Fibroblast of lung (primary cell): ENCODE results near the gene ROBO4.

Source experiments
- CTCF ChIP-seq, 2 donors: IDR thresholded peaks in 1 of 2; conservative IDR thresholded peaks in 1 of 2; 1 replicate in 1 of 2; 2 replicates in 1 of 2; pipeline ENCODE4 v1.5.1; 2011 to 2012; ENCODE audit warnings: low read length in 2 of 2, control low read depth in 1 of 2, inconsistent platforms in 1 of 2, low read depth in 1 of 2, mild to moderate bottlenecking in 1 of 2
- EZH2 ChIP-seq: IDR thresholded peaks from 2 replicates; pipeline ENCODE4 v1.5.1; 2012; ENCODE audit warnings: low read length, control low read depth, mild to moderate bottlenecking; ENCODE audit errors: missing control alignments

DNA sequence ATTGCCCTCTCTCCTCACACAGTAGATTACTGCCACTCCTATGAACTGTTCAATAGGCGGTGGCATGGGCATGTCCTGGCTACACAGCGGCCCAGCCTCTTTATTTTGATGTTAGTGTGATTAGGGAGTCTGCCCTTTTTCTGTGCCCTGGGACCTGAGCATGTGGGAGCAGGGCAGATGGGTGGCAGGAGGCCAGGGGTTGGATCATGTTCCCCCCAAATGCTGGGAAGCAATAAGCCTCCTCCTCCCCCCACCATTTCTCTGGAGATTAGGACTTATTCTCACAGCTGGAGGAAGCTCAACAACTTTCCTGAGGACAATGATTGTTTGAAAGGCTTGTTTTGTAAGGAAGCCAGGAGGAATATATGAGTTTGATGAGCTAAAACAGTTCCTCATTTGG lies 22.2 kb upstream of the ROBO4 start:
- TF ChIP-seq CTCF (conservative IDR thresholded peaks at IDR 0.05 in 1 of 2, IDR thresholded peaks at IDR 0.05 in 1 of 2; ENCODE audit: low read depth in 1 of 2, low read length in 2 of 2) (no peak), EZH2 (no peak)
